Astrocyte (in vitro differentiated cells and primary cell): ENCODE data around the gene ZMYM4. TPM values are rescaled to one million over a fixed set of nuclear protein-coding genes. Genes with fewer than 3 reads are reported as not detected.

Experiments used
- DNase-seq: peaks from one replicate; pipeline ENCODE4 v3.0.0-alpha.2; 2010; ENCODE audit warnings: low read depth
- FAIRE-seq: peaks from 2 replicates; lab custom pipeline; 2011; peaks lifted over from hg19 to GRCh38; lab: Jason Lieb, UNC
- H2AFZ ChIP-seq: 2 replicates; pipeline ENCODE4 v1.6.0; 2012; ENCODE audit warnings: low read depth, low read length, inconsistent platforms
- H3K27ac ChIP-seq: 2 replicates; pipeline ENCODE4 v1.5.1; 2011; ENCODE audit warnings: low read depth, low read length, inconsistent platforms
- H3K27me3 ChIP-seq: 2 replicates; pipeline ENCODE4 v1.6.0; 2011; ENCODE audit warnings: low read length, inconsistent platforms; ENCODE audit not compliant: insufficient read depth
- H3K36me3 ChIP-seq: 2 replicates; pipeline ENCODE4 v1.5.1; 2011; ENCODE audit warnings: low read length, inconsistent platforms; ENCODE audit not compliant: insufficient read depth
- H3K4me1 ChIP-seq: 2 replicates; pipeline ENCODE4 v1.5.1; 2011; ENCODE audit warnings: low read length, inconsistent platforms; ENCODE audit not compliant: insufficient read depth
- H3K4me2 ChIP-seq: 2 replicates; pipeline ENCODE4 v1.6.0; 2012; ENCODE audit warnings: low read length, inconsistent platforms
- H3K4me3 ChIP-seq: 2 replicates; pipeline ENCODE4 v1.5.1; 2011; ENCODE audit warnings: low read depth, mild to moderate bottlenecking, low read length, inconsistent platforms; ENCODE audit not compliant: insufficient read depth
- H3K79me2 ChIP-seq: 2 replicates; pipeline ENCODE4 v1.6.0; 2012; ENCODE audit warnings: mild to moderate bottlenecking, low read length, inconsistent platforms; ENCODE audit not compliant: insufficient read depth
- H3K9ac ChIP-seq: 2 replicates; pipeline ENCODE4 v1.6.0; 2012; ENCODE audit warnings: mild to moderate bottlenecking, low read length, inconsistent platforms
- H3K9me3 ChIP-seq: 2 replicates; pipeline ENCODE4 v1.5.1; 2012; ENCODE audit warnings: low read depth, mild to moderate bottlenecking, low read length, inconsistent platforms; ENCODE audit not compliant: insufficient read depth
- H4K20me1 ChIP-seq: 2 replicates; pipeline ENCODE4 v1.6.0; 2012; ENCODE audit warnings: low read length, inconsistent platforms; ENCODE audit not compliant: insufficient read depth
- H3K27ac Mint-ChIP-seq: one replicate; pipeline ENCODE4 v1.8.0; 2021; ENCODE audit warnings: mild to moderate bottlenecking, mixed read lengths; ENCODE audit not compliant: unreplicated experiment
- H3K27me3 Mint-ChIP-seq: one replicate; pipeline ENCODE4 v1.8.0; 2021; ENCODE audit warnings: low read depth, mixed read lengths; ENCODE audit not compliant: unreplicated experiment
- H3K36me3 Mint-ChIP-seq: one replicate; pipeline ENCODE4 v1.8.0; 2021; ENCODE audit warnings: low read depth, mixed read lengths; ENCODE audit not compliant: unreplicated experiment
- H3K4me1 Mint-ChIP-seq: one replicate; pipeline ENCODE4 v1.8.0; 2021; ENCODE audit warnings: low read depth, mixed read lengths; ENCODE audit not compliant: unreplicated experiment
- H3K4me3 Mint-ChIP-seq: one replicate; pipeline ENCODE4 v1.8.0; 2021; ENCODE audit warnings: mild to moderate bottlenecking, moderate library complexity, mixed read lengths; ENCODE audit not compliant: unreplicated experiment
- H3K9me3 Mint-ChIP-seq: one replicate; pipeline ENCODE4 v1.8.0; 2021; ENCODE audit warnings: mild to moderate bottlenecking, mixed read lengths; ENCODE audit not compliant: unreplicated experiment
- CTCF ChIP-seq: IDR thresholded peaks from 2 replicates; pipeline ENCODE4 v1.5.1; 2011; ENCODE audit warnings: low read depth, mild to moderate bottlenecking, inconsistent platforms, low read length, moderate library complexity; ENCODE audit not compliant: insufficient read depth
- EZH2 ChIP-seq: IDR thresholded peaks from 2 replicates; pipeline ENCODE4 v1.6.1; 2012; ENCODE audit warnings: mild to moderate bottlenecking, low read length, inconsistent platforms; ENCODE audit not compliant: insufficient read depth
- total RNA-seq: library from RNA; stranded (reverse); gene quantifications from 2 replicates; pipeline ENCODE4 v1.2.1, GENCODE V29; 2021

The ZMYM4 gene
- total RNA-seq, 1 donor from 2014 or later: 65.5 TPM

GRCh38 chr1:35452106-35452774 is 183.7 kb downstream of the ZMYM4 start:
- Mint-ChIP-seq H3K4me1 (peaks cover 18% of the 10 kb centered on the region), H3K27me3 (no peaks in the 10 kb centered on the region), H3K4me3 (no peak overlapping the region), H3K27ac (no peak overlapping the region), H3K9me3 (no peaks in the 10 kb centered on the region), H3K36me3 (peaks cover 9% of the 10 kb centered on the region)
- H3K4me1 ChIP-seq: peaks cover 29% of the 10 kb centered on the region
- no peak for FAIRE-seq
- no peaks in the 10 kb centered on the region for H3K79me2 ChIP-seq
- H3K9ac ChIP-seq: no peak overlapping the region
- DNase-seq: no peak
- H3K4me3 ChIP-seq: no peak overlapping the region
- no peak overlapping the region for H3K27ac ChIP-seq
- no peak overlapping the region for H2AFZ ChIP-seq
- no peak for TF ChIP-seq CTCF
- no peak for TF ChIP-seq EZH2
- H4K20me1 ChIP-seq: no peaks in the 10 kb centered on the region
- peaks cover 7% of the 10 kb centered on the region for H3K36me3 ChIP-seq
- H3K27me3 ChIP-seq: no peaks in the 10 kb centered on the region
- no peaks in the 10 kb centered on the region for H3K9me3 ChIP-seq
- no peak overlapping the region for H3K4me2 ChIP-seq

GRCh38 chr1:35453031-35453430 is 184.5 kb downstream of the ZMYM4 start:
- peaks cover 7% of the 10 kb centered on the region for H3K36me3 ChIP-seq
- Mint-ChIP-seq H3K27ac (no peak overlapping the region), H3K4me1 (peaks cover 18% of the 10 kb centered on the region), H3K27me3 (no peaks in the 10 kb centered on the region), H3K4me3 (no peak overlapping the region), H3K9me3 (no peaks in the 10 kb centered on the region), H3K36me3 (peaks cover 8% of the 10 kb centered on the region)
- H2AFZ ChIP-seq: no peak overlapping the region
- H3K9ac ChIP-seq: no peak overlapping the region
- FAIRE-seq: no peak
- no peaks in the 10 kb centered on the region for H3K9me3 ChIP-seq
- no peak for TF ChIP-seq EZH2
- no peak for TF ChIP-seq CTCF
- DNase-seq: no peak
- H4K20me1 ChIP-seq: no peaks in the 10 kb centered on the region
- no peak overlapping the region for H3K4me2 ChIP-seq
- H3K4me3 ChIP-seq: no peak overlapping the region
- peaks cover 24% of the 10 kb centered on the region for H3K4me1 ChIP-seq
- H3K27ac ChIP-seq: no peak overlapping the region
- H3K79me2 ChIP-seq: no peaks in the 10 kb centered on the region
- H3K27me3 ChIP-seq: no peaks in the 10 kb centered on the region

- no peak for FAIRE-seq
- H3K27ac Mint-ChIP-seq: no peak overlapping the region
Measured at GRCh38 chr1:35454176-35454575, 185.7 kb downstream of the ZMYM4 start.

More at GRCh38 chr1:35454176-35454575, 185.7 kb downstream of the ZMYM4 start:
- TF ChIP-seq CTCF (no peak), EZH2 (no peak)
- Histone ChIP-seq H4K20me1 (no peaks in the 10 kb centered on the region), H3K27me3 (no peaks in the 10 kb centered on the region), H3K9me3 (no peaks in the 10 kb centered on the region), H3K4me1 (peaks cover 13% of the 10 kb centered on the region), H3K4me2 (no peak overlapping the region), H3K27ac (peak overlapping the region; percentile 16), H3K79me2 (no peaks in the 10 kb centered on the region), H3K36me3 (peaks cover 7% of the 10 kb centered on the region), H3K4me3 (no peak overlapping the region), H3K9ac (no peak overlapping the region), H2AFZ (no peak overlapping the region)
- H3K4me1 Mint-ChIP-seq: peaks cover 6% of the 10 kb centered on the region
- H3K9me3 Mint-ChIP-seq: no peaks in the 10 kb centered on the region
- DNase-seq: no peak
- peaks cover 9% of the 10 kb centered on the region for H3K36me3 Mint-ChIP-seq
- H3K27me3 Mint-ChIP-seq: no peaks in the 10 kb centered on the region
- no peak overlapping the region for H3K4me3 Mint-ChIP-seq
